ENCODE measurements around the gene CHRNB2. TPM values are rescaled to one million over a fixed set of nuclear protein-coding genes. Genes with fewer than 3 reads are reported as not detected.

CHRNB2 gene
- total and polyA plus RNA-seq, 11 donors = 0.03 to 0.14 (median 0.05) TPM; not detected in 7

DNA sequence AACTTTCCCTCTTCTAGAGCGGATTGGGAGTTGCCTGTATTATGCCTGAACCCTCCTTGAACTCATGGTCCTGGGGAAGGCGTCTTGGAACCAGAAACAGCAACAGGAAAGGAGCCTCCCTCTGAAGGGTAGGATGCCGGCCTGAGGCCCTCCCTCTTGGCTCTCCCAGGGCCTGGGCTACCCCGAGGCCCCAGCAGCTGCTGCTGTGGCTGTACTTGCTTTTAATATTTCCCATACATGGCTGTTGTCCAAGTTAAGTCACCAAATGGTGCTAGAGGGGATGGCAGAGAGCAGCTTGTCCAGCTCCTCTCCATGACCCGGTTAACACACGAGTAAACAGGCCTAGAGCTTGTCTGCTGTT, 10.5 kb downstream of the CHRNB2 start:
- 20 to 44% (median 31%) methylated on average over 5 to 6 of the region's 6 CpGs for WGBS, 4 donors
- H3K27me3 ChIP-seq = no peaks in the 10 kb centered on the region
- DNase-seq = peak in 2 of 5 donors; percentile 43 to 50
- peaks cover 0 to 51% (median 44%) of the 10 kb centered on the region in 9 donors for H3K36me3 ChIP-seq
- peak overlapping the region in 6 of 12 donors; percentile 8 to 71 (median 39) for H3K27ac ChIP-seq
- H3K9me3 ChIP-seq = no peaks in the 10 kb centered on the region
- no peak overlapping the region for H3K4me3 ChIP-seq
- TF ChIP-seq POLR2A (IDR thresholded peaks at IDR 0.05) = no peak
- TF ChIP-seq, protein P1, sequence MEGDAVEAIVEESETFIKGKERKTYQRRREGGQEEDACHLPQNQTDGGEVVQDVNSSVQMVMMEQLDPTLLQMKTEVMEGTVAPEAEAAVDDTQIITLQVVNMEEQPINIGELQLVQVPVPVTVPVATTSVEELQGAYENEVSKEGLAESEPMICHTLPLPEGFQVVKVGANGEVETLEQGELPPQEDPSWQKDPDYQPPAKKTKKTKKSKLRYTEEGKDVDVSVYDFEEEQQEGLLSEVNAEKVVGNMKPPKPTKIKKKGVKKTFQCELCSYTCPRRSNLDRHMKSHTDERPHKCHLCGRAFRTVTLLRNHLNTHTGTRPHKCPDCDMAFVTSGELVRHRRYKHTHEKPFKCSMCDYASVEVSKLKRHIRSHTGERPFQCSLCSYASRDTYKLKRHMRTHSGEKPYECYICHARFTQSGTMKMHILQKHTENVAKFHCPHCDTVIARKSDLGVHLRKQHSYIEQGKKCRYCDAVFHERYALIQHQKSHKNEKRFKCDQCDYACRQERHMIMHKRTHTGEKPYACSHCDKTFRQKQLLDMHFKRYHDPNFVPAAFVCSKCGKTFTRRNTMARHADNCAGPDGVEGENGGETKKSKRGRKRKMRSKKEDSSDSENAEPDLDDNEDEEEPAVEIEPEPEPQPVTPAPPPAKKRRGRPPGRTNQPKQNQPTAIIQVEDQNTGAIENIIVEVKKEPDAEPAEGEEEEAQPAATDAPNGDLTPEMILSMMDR (IDR thresholded peaks at IDR 0.05) = no peak
- intact Hi-C loops (cut with DNase I) = no loop called here
- ATAC-seq = peak; percentile 51 to 87 (median 70)
- H3K4me1 ChIP-seq = peaks cover 0 to 33% (median 17%) of the 10 kb centered on the region in 12 donors

DNA sequence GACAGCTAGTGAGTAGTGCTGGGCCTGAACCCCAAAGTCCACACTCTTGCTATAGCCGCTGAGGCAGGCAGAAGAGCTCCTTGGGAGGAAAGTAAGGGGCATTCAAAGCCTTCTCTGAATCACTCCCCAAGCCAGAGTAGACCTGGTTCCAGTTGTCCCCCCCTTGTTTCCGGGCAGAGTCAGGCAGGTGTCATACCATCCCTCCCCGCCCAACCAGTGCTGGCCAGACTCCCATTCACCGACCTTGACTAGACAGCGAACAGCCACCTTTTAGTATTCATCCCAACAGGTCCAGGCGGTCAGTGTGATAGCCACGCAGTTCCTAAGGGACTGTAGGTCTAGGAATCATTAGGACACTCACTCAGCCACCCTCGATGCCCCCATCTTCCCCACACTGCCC, 11.8 kb downstream of the CHRNB2 start:
- TF ChIP-seq, protein P1 (IDR thresholded peaks at IDR 0.05) = no peak
- ATAC-seq (no peak), DNase-seq (no peak)
- H3K27ac ChIP-seq = peak overlapping the region in 1 of 12 donors; percentile 32
- H3K9me3 ChIP-seq = no peaks in the 10 kb centered on the region
- H3K4me1 ChIP-seq = peaks cover 0 to 39% (median 18%) of the 10 kb centered on the region in 12 donors
- no peak overlapping the region for H3K4me3 ChIP-seq
- peaks cover 0 to 64% (median 58%) of the 10 kb centered on the region in 9 donors for H3K36me3 ChIP-seq
- 76 to 86% (median 86%) methylated on average over 7 to 8 of the region's 8 CpGs for WGBS, 4 donors
- no peaks in the 10 kb centered on the region for H3K27me3 ChIP-seq
- intact Hi-C loops (cut with DNase I) = no loop called here

DNA sequence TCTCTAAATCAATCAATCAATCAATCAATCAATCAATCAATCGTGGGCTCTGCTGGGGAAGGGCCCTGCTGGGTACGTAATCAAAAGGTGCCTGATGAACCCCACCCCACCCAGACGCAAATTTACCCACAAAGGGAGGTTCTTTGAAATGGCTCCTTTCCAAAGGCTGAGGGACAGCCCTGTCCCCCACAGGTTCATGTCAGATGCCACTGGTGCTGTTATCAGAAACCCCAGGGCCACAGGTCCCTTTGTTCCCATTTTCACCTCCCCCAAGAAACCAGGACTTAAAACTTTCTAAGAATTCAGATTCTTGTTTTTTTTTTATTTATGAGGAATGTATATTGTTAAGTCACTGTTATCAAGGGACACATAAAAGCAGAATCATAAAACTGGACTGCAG, 14.2 kb downstream of the CHRNB2 start:
- 78 to 89% (median 87%) methylated on average over 3 of the region's 3 CpGs for WGBS, 4 donors
- H3K27ac ChIP-seq = no peak overlapping the region
- TF ChIP-seq, protein P1 (IDR thresholded peaks at IDR 0.05) = no peak
- TF ChIP-seq POLR2A (IDR thresholded peaks at IDR 0.05) = no peak
- no peak overlapping the region for H3K4me3 ChIP-seq
- peaks cover 0 to 33% (median 18%) of the 10 kb centered on the region in 12 donors for H3K4me1 ChIP-seq
- ATAC-seq = no peak
- intact Hi-C loops (cut with DNase I) = no loop called here
- peaks cover 0 to 88% (median 81%) of the 10 kb centered on the region in 9 donors for H3K36me3 ChIP-seq
- H3K27me3 ChIP-seq = no peaks in the 10 kb centered on the region
- DNase-seq = no peak
- H3K9me3 ChIP-seq = no peaks in the 10 kb centered on the region

DNA sequence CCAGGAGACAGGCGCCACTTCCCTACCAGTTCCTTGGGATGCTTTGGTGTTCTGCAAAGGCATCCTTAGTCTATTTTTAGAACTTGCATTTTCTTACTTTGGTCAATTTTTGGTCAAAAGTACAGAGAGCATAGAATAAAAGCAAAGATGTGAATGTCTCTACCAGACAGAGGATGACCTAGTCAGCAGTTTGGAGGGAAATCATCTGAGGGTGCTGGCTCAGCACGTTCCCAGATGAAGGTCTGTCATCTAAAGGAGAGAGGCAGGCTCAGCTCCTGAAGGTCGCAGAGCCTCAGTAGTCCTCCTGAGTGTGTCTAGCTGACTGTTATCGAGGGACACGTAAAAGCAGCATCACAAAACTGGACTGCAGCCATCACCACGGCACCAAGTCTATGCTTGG, 15.3 kb downstream of the CHRNB2 start:
- peaks cover 0 to 99% (median 93%) of the 10 kb centered on the region in 9 donors for H3K36me3 ChIP-seq
- H3K9me3 ChIP-seq = no peaks in the 10 kb centered on the region
- TF ChIP-seq, protein P1 (IDR thresholded peaks at IDR 0.05) = no peak
- no peak for TF ChIP-seq POLR2A (IDR thresholded peaks at IDR 0.05)
- intact Hi-C loops (cut with DNase I) = no loop called here
- ATAC-seq = peak in 1 of 4 donors; percentile 13
- H3K4me3 ChIP-seq = no peak overlapping the region
- no peak for DNase-seq
- H3K4me1 ChIP-seq = peaks cover 0 to 23% (median 10%) of the 10 kb centered on the region in 12 donors
- H3K27ac ChIP-seq = no peak overlapping the region
- H3K27me3 ChIP-seq = no peaks in the 10 kb centered on the region
- WGBS, 4 donors = 72 to 90% (median 78%) methylated on average over 6 of the region's 6 CpGs
